HUES6 (cell line): ENCODE results near the gene ITPKB.

Source experiments
- H3K27ac ChIP-seq: 2 replicates; pipeline ENCODE4 v1.7.0; 2013; ENCODE audit warnings: low read depth, mild to moderate bottlenecking, low read length, inconsistent platforms
- H3K27me3 ChIP-seq: 2 replicates; pipeline ENCODE4 v1.6.1; 2013; ENCODE audit warnings: low read length; ENCODE audit not compliant: control insufficient read depth, insufficient read depth
- H3K36me3 ChIP-seq: 2 replicates; pipeline ENCODE4 v1.6.1; 2013; ENCODE audit warnings: low read length; ENCODE audit not compliant: control insufficient read depth, insufficient read depth
- H3K4me1 ChIP-seq: 2 replicates; pipeline ENCODE4 v1.6.1; 2013; ENCODE audit warnings: low read length; ENCODE audit not compliant: control insufficient read depth, insufficient read depth
- H3K4me3 ChIP-seq: 2 replicates; pipeline ENCODE4 v1.5.1; 2013; ENCODE audit warnings: low read depth, low read length
- H3K9ac ChIP-seq: one replicate; pipeline ENCODE4 v1.6.1; 2013; ENCODE audit warnings: mild to moderate bottlenecking, low read length
- H3K9me3 ChIP-seq: 2 replicates; pipeline ENCODE4 v1.6.1; 2013; ENCODE audit warnings: low read depth, low read length; ENCODE audit not compliant: control insufficient read depth, insufficient read depth

ITPKB gene

DNA sequence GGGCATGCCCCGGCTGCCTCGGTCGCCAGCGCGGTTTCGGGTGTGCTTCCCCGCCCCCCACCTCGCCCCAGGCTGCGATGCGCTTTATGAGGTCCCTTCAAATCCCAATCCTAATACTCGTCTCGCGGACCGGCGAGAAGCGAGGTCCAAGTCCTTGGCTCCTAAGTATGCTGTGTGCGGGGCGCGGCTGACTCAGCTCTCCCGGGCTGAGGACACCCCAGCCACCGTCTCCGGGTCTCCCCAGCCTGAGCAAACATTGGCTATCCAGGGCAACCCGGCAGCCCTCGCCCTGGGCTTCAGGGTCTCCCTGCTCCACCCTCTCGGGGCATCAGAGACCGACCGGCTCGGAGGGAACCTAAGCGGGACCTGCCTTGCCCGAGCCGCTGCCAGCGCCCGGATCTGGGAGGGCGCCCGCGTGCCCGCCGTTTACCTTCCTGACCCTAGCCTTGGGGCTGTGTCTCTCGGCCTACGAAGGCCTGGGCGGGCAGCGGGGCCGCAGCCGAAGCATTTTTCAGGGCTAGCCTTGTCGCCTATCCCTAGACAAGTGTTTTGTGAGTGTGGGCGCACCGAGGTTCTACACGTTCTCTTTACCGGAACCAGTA is 1.2 kb downstream of the ITPKB start:
- H3K9ac ChIP-seq = peak overlapping the region; percentile 39
- H3K36me3 ChIP-seq = no peaks in the 10 kb centered on the region
- peak overlapping the region; percentile 60 for H3K4me3 ChIP-seq
- peaks cover 60% of the 10 kb centered on the region for H3K27me3 ChIP-seq
- H3K4me1 ChIP-seq = peaks cover 26% of the 10 kb centered on the region
- H3K27ac ChIP-seq = no peak overlapping the region
- no peaks in the 10 kb centered on the region for H3K9me3 ChIP-seq

DNA sequence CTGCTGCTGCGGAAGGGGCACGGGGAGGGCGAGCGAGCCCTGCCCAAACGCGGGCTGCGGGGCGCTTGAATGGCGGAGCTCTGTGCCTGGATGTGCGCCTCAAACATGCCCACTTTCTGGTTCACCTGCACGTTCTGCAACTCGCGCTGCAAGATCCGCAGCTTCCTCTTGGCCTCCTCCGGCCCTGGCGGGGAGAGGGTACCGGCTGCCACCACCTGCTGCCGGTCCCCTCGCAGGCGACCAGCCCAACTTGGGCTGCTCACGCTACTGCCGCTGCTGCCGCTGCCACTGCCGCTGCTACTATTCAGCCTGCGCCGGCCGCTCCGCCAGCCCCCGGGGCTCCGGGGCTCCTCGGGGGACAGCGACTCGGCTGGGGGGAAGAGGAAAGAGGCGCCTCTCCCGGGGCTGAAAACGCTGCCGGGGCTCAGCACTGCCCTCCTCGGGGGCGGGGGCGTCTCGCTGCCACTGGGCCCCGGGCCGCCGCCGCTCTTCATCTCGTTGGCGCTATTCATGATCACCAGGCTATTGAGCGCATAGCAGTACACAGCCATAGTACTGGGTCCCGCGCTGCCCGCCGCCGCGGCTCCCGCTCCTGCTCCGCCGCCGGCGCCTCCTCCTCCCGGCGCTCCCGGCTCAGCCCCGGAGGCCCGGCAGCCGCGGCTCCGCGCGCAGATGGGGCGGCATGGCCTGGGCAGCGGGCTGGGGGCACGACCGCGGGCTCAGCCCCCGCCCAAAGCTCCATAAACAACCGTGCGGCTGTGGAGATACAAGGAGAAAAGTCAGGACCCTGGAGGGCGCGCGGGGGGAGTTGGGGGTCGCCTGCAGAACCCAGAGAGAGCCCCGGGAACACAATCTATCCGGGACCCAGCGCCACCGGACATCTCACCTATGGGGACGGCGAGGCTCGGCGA is 1.9 kb downstream of the ITPKB start:
- H3K27ac ChIP-seq = no peak overlapping the region
- peak overlapping the region; percentile 39 for H3K9ac ChIP-seq
- H3K36me3 ChIP-seq = no peaks in the 10 kb centered on the region
- peaks cover 26% of the 10 kb centered on the region for H3K4me1 ChIP-seq
- no peaks in the 10 kb centered on the region for H3K9me3 ChIP-seq
- peaks cover 60% of the 10 kb centered on the region for H3K27me3 ChIP-seq
- peak overlapping the region; percentile 60 for H3K4me3 ChIP-seq

- Histone ChIP-seq H3K36me3 (no peaks in the 10 kb centered on the region), H3K27me3 (peaks cover 60% of the 10 kb centered on the region), H3K4me1 (peaks cover 32% of the 10 kb centered on the region), H3K27ac (no peak overlapping the region), H3K9ac (no peak overlapping the region), H3K4me3 (peak overlapping the region; percentile 60), H3K9me3 (no peaks in the 10 kb centered on the region)
Measured at GRCh38 chr1:226736001-226736907, 2.8 kb downstream of the ITPKB start.

GRCh38 chr1:226735576-226735975 is 3.5 kb downstream of the ITPKB start:
- Histone ChIP-seq H3K27me3 (peaks cover 60% of the 10 kb centered on the region), H3K4me1 (peaks cover 39% of the 10 kb centered on the region), H3K9ac (no peak overlapping the region), H3K9me3 (no peaks in the 10 kb centered on the region), H3K36me3 (no peaks in the 10 kb centered on the region), H3K27ac (no peak overlapping the region), H3K4me3 (no peak overlapping the region)

- H3K4me3 ChIP-seq = no peak overlapping the region
- H3K27me3 ChIP-seq = peaks cover 51% of the 10 kb centered on the region
- no peak overlapping the region for H3K27ac ChIP-seq
- no peak overlapping the region for H3K9ac ChIP-seq
- H3K36me3 ChIP-seq = no peaks in the 10 kb centered on the region
- H3K4me1 ChIP-seq = peaks cover 40% of the 10 kb centered on the region
- no peaks in the 10 kb centered on the region for H3K9me3 ChIP-seq
Measured at GRCh38 chr1:226734611-226735153, 4.4 kb downstream of the ITPKB start.

- peaks cover 37% of the 10 kb centered on the region for H3K4me1 ChIP-seq
- H3K27ac ChIP-seq = no peak overlapping the region
- H3K9me3 ChIP-seq = no peaks in the 10 kb centered on the region
- no peaks in the 10 kb centered on the region for H3K36me3 ChIP-seq
- peaks cover 46% of the 10 kb centered on the region for H3K27me3 ChIP-seq
- no peak overlapping the region for H3K4me3 ChIP-seq
- H3K9ac ChIP-seq = no peak overlapping the region
Measured at GRCh38 chr1:226733876-226734275, 5.2 kb downstream of the ITPKB start.

DNA sequence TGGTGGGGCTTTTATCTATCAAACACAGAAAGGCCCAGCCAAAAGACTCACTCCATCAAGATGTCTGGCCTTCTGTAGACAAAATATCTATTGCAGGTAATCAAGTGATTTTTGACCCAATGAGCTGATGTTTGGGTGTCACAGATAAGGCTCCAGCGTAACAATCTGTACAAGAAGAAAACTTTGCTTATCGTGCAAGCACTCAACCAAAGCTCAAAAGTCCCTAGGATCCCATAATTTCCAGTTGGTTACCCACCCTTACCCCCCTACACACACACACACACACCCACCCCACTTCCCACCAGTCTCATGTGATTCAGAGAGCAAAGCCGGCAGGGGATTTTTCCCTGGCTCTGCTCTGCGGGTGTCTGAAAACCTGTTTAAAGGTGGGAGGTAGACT is 5.8 kb downstream of the ITPKB start:
- peaks cover 42% of the 10 kb centered on the region for H3K4me1 ChIP-seq
- H3K4me3 ChIP-seq = no peak overlapping the region
- no peak overlapping the region for H3K9ac ChIP-seq

GRCh38 chr1:226732856-226733291 is 6.2 kb downstream of the ITPKB start:
- no peak overlapping the region for H3K9ac ChIP-seq

More for the DNA sequence above, 5.8 kb downstream of the ITPKB start:
- H3K27me3 ChIP-seq = peaks cover 40% of the 10 kb centered on the region
- no peaks in the 10 kb centered on the region for H3K9me3 ChIP-seq
- no peaks in the 10 kb centered on the region for H3K36me3 ChIP-seq
- H3K27ac ChIP-seq = no peak overlapping the region

DNA sequence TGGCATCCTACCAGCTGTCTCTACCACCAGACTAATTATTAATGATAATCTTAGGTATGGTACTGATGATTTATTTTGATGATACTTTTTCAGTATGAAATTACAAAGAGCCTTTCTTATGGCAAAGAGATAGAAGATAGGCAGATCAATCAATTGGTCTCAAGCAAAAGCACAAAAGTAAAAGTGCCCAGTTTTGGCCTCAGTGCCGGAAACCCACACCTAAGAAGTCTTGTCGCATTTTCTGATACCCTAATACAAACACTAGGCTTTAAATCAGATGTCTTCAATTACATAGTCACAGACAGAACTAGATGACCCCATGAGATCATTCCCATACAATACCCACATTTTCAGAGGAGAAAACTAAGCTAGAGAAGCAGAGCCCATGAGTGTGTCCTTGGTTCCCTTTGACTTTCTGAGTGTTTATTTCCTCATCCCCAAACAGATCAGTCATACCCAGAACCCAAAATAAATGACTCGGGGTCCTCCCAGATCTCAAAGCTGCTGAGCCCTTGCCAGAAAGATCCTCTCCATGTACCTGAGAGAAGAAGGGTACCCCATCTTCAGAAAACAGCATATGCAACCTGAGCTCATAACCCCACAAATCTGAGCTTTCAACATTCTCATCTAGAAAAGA is 7.7 kb downstream of the ITPKB start:
- H3K27ac ChIP-seq = peak overlapping the region; percentile 45; the same call in 1 of the 2 replicates
- peaks cover 49% of the 10 kb centered on the region for H3K4me1 ChIP-seq
- H3K36me3 ChIP-seq = no peaks in the 10 kb centered on the region
- peaks cover 21% of the 10 kb centered on the region for H3K27me3 ChIP-seq
- H3K9ac ChIP-seq = no peak overlapping the region
- no peaks in the 10 kb centered on the region for H3K9me3 ChIP-seq
- no peak overlapping the region for H3K4me3 ChIP-seq

More at GRCh38 chr1:226732856-226733291, 6.2 kb downstream of the ITPKB start:
- Histone ChIP-seq H3K27me3 (peaks cover 36% of the 10 kb centered on the region), H3K4me3 (no peak overlapping the region), H3K9me3 (no peaks in the 10 kb centered on the region), H3K36me3 (no peaks in the 10 kb centered on the region), H3K27ac (no peak overlapping the region), H3K4me1 (peaks cover 46% of the 10 kb centered on the region)

DNA sequence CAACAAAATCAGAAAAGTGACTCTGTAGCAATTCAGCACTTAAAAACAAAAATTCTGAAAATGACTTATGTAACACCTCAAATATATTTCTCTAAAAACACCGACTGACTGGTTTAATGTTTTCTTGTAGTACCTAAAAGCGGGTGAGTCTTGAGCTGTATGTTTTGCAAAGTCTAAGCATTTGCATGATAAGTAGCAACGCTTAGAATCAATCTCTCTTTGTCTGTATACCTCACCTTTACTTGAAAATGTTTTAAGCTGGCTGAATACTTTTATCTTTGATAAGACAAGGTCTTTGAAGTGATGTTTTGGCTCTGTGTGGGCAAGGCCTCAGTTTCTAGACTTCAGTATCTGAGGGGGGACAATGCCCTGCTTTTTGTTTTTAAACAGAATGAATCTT is 8.2 kb downstream of the ITPKB start:
- Histone ChIP-seq H3K27ac (peak overlapping the region; percentile 45; the same call in 1 of the 2 replicates), H3K27me3 (peaks cover 16% of the 10 kb centered on the region), H3K9me3 (no peaks in the 10 kb centered on the region), H3K36me3 (no peaks in the 10 kb centered on the region), H3K4me1 (peaks cover 43% of the 10 kb centered on the region), H3K4me3 (0 out of 2 replicates have a peak overlapping the region, but pooled peaks have one; percentile 8), H3K9ac (no peak overlapping the region)
